IPS-11a (cell line): ENCODE data around the gene IRF7.

Source experiments
- H3K4me3 ChIP-seq: one replicate; pipeline ENCODE4 v1.5.1; 2013; ENCODE audit warnings: low read depth, low read length, control low read depth

The IRF7 gene

GRCh38 chr11:567629-568292, 48.0 kb downstream of the IRF7 start:
- peak overlapping the region; percentile 45 for H3K4me3 ChIP-seq

GRCh38 chr11:567011-567628, 48.6 kb downstream of the IRF7 start:
- no peak overlapping the region for H3K4me3 ChIP-seq

GRCh38 chr11:565921-566509, 49.7 kb downstream of the IRF7 start:
- H3K4me3 ChIP-seq, result no peak overlapping the region

GRCh38 chr11:563812-564578, 51.8 kb downstream of the IRF7 start:
- H3K4me3 ChIP-seq, result no peak overlapping the region

GRCh38 chr11:563066-563811, 52.5 kb downstream of the IRF7 start:
- no peak overlapping the region for H3K4me3 ChIP-seq
